CD4-positive, alpha-beta T cell treated with Interleukin-6 for 4 hours (primary cell): ENCODE measurements around the gene GFPT2.
"Not testable (repeated sequence)": the region's sequence is repeated elsewhere in the genome, so short reads cannot be mapped to it uniquely, and the experiment has no call there.

Source experiments
- DNase-seq: peaks from one replicate; pipeline ENCODE4 v3.0.0-alpha.2; 2020; ENCODE audit warnings: mixed read lengths

The GFPT2 gene

GRCh38 chr5:180303226-180304015, 49.7 kb downstream of the GFPT2 start:
- DNase-seq, result no peak

- DNase-seq, result no peak
Observed at GRCh38 chr5:180302256-180302655, 50.9 kb downstream of the GFPT2 start.

- DNase-seq, result no peak
Observed at GRCh38 chr5:180301253-180301652, 51.9 kb downstream of the GFPT2 start.

GRCh38 chr5:180299526-180299925, 53.6 kb downstream of the GFPT2 start:
- DNase-seq, result no peak

- DNase-seq, result not testable (repeated sequence)
Observed at GRCh38 chr5:180299014-180299413, 54.1 kb downstream of the GFPT2 start.

GRCh38 chr5:180297587-180298282, 55.4 kb downstream of the GFPT2 start:
- no peak for DNase-seq

- DNase-seq, result no peak
Observed at GRCh38 chr5:180296771-180297170, 56.4 kb downstream of the GFPT2 start.

- DNase-seq, result no peak
Observed at GRCh38 chr5:180294913-180295555, 58.1 kb downstream of the GFPT2 start.

GRCh38 chr5:180294411-180294810, 58.7 kb downstream of the GFPT2 start:
- peak; percentile 6 for DNase-seq

- peak; percentile 87 for DNase-seq
Observed at GRCh38 chr5:180291943-180292831, 60.9 kb downstream of the GFPT2 start, which contains the start of gene MAPK9. Gene MAPK9, minus strand, starts transcription at chr5:180292083. Its CDS starts 11,522 bp downstream, at chr5:180280561.

GRCh38 chr5:180291234-180291940, 61.7 kb downstream of the GFPT2 start:
- DNase-seq, result no peak

GRCh38 chr5:180290568-180291233, 62.4 kb downstream of the GFPT2 start:
- DNase-seq, result no peak

GRCh38 chr5:180289966-180290365, 63.2 kb downstream of the GFPT2 start:
- no peak for DNase-seq

GRCh38 chr5:180289433-180289832, 63.7 kb downstream of the GFPT2 start:
- DNase-seq, result no peak

- DNase-seq, result no peak
Observed at GRCh38 chr5:180287868-180288267, 65.3 kb downstream of the GFPT2 start.

- no peak for DNase-seq
Observed at GRCh38 chr5:180287404-180287803, 65.7 kb downstream of the GFPT2 start.

- DNase-seq, result no peak
Observed at GRCh38 chr5:180284149-180284548, 69.0 kb downstream of the GFPT2 start.

- no peak for DNase-seq
Observed at GRCh38 chr5:180283026-180283615, 70.0 kb downstream of the GFPT2 start.

GRCh38 chr5:180282281-180282680, 70.9 kb downstream of the GFPT2 start:
- no peak for DNase-seq

GRCh38 chr5:180281706-180282105, 71.4 kb downstream of the GFPT2 start:
- no peak for DNase-seq

- no peak for DNase-seq
Observed at GRCh38 chr5:180274695-180275094, 78.4 kb downstream of the GFPT2 start.
